GM12872 (cell line): ENCODE results near the gene GLDC.

Experiments used
- TF ChIP-seq, protein P1 (sequence below): IDR thresholded peaks from 3 replicates; pipeline ENCODE4 v1.5.1; 2011; ENCODE audit warnings: low read depth, mild to moderate bottlenecking, low read length, moderate library complexity; ENCODE audit not compliant: insufficient read depth

The GLDC gene

DNA sequence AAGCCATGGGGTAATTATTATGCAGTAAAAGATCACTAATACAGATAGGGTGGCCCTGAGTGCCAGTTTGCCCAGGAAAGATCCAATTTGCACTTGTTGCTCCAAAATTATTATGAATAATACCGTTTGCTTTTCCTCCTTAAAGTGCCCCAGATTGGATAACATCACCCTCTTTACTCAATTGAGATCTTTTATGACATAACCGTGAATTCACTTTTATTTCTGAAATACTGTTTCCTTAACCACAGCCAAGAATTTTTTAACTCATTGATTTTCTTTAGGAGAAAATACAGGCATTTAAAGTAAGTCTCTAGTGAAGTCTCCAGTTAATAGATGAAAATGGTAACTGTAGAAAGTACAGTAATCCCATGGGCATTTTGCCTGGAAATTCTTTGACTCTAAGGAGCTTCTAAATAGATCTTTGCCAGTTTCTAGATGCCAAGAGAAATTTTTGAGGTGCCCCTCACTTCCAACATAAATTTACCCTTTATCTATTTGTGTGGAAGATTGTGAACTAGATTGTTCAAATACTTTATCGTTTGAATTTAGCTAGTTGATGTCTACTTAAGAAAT is 133.4 kb downstream of the GLDC start:
- TF ChIP-seq, protein P1, sequence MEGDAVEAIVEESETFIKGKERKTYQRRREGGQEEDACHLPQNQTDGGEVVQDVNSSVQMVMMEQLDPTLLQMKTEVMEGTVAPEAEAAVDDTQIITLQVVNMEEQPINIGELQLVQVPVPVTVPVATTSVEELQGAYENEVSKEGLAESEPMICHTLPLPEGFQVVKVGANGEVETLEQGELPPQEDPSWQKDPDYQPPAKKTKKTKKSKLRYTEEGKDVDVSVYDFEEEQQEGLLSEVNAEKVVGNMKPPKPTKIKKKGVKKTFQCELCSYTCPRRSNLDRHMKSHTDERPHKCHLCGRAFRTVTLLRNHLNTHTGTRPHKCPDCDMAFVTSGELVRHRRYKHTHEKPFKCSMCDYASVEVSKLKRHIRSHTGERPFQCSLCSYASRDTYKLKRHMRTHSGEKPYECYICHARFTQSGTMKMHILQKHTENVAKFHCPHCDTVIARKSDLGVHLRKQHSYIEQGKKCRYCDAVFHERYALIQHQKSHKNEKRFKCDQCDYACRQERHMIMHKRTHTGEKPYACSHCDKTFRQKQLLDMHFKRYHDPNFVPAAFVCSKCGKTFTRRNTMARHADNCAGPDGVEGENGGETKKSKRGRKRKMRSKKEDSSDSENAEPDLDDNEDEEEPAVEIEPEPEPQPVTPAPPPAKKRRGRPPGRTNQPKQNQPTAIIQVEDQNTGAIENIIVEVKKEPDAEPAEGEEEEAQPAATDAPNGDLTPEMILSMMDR = no peak

DNA sequence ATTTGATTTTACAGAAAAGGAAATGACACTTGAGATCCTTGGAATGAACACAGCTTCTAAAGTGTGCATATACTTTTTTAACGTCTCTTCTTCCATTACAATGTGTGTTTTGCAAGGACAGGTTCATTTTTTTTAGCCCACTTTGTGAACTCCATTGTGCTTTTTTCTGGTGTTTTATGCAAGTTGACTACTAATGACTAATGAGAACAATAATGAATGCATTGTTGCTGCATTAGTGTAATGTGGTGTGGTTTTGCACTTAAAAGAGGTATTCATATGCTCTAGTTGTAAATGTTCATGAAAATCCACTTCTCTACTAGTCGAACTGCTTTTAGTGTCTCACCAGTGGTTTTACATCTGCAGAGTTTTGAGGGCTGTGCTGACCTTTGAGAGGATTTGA is 139.0 kb downstream of the GLDC start:
- TF ChIP-seq, protein P1 = no peak

DNA sequence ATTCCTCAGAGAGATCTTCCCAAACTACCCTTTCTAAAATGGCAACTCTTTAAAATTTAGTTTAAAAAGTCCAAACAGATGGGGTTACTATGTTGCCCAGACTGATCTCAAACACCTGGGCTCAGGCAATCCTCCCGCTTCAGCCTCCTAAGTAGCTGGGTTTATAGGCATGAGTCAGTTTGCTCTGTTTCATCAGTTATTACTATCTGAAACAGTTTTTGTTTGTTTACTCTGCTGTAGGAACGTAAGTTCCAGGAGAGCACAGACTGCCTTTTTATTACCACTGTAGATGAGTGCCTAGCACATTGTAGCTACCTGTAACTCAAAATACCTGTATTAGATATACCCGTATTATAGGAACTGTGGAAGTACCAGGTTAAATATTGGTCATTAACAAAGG is 143.1 kb downstream of the GLDC start:
- TF ChIP-seq, protein P1 = no peak

GRCh38 chr9:6501526-6502210 is 143.9 kb downstream of the GLDC start:
- TF ChIP-seq, protein P1 = no peak

DNA sequence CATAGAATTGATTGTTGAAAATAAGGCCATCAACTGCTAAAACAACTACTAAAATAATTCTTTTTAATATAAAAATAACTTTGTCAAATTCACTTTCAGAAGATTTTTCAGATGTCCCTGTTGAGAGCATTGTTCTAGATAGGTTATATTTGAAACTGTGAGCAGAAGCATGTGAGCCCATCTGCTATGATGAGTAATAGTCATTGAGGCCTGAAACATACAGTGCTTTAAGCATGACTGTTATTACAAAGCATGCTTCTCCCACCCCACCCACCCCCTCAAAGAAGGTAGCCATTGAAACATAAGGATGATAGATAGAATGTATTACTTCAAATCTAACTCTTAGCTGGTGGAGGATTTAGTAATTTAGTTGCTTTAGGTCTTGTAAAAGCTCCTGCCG is 146.5 kb downstream of the GLDC start:
- TF ChIP-seq, protein P1 = no peak

GRCh38 chr9:6495466-6495865 is 150.1 kb downstream of the GLDC start:
- TF ChIP-seq, protein P1 = no peak

DNA sequence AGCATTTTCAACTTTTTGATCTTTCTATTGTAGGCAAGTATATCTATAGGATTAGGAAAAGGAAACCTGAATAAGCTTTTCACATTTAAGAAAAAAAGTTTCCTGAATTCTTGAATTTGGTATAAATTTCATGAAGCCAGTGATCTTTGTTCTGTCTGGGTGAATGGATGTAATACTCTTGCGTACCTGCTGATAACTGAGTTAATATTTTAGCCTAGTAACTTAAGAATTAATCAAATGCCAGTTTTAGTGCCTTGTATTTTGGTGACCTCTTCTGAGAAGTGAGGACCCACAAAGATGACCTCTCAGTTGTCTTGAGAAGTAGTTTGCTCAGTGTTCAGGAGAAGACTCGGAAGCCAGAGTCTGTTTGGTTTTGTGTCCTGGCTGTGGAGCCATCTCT is 154.7 kb downstream of the GLDC start:
- TF ChIP-seq, protein P1 = no peak
